Naive thymus-derived CD8-positive, alpha-beta T cell (primary cell): Measurements from ENCODE around the gene ACHE. TPM values are rescaled to one million over a fixed set of nuclear protein-coding genes. Genes with fewer than 3 reads are reported as not detected.

Experiments
- ATAC-seq, 2 donors: fragments of 150-1000 bp; cut with Tn5 transposase in 1 of 2; sonication (Bioruptor Pico), chemical (Tn5 transposase) in 1 of 2; 1 replicate in 1 of 2; 2 replicates in 1 of 2; pipeline ENCODE4 v1.10.0; 2021; ENCODE audit warnings: mild to moderate bottlenecking in 2 of 2, moderate library complexity in 2 of 2
- POLR2A ChIA-PET: fragments of 350-600 bp; sonication (Branson Sonifier 250); formaldehyde crosslinking; loops from one replicate; lab custom pipeline; 2021; ENCODE audit warnings: antibody characterized with exemption; lab: Charles Lee
- DNase-seq, 10 donors: peaks; one replicate each; pipeline versions ENCODE4 v3.0.0 to v3.0.0-alpha.2; 2020 to 2022
- H3K27ac Mint-ChIP-seq, 10 donors: one replicate each; pipeline ENCODE4 v1.8.0; 2020 to 2022; ENCODE audit warnings: mild to moderate bottlenecking in 10 of 10, mixed read lengths in 10 of 10, moderate library complexity in 4 of 10, inconsistent platforms in 1 of 10
- H3K27me3 Mint-ChIP-seq, 5 donors: one replicate each; pipeline ENCODE4 v1.8.0; 2021 to 2022; ENCODE audit warnings: mixed read lengths in 5 of 5
- H3K36me3 Mint-ChIP-seq, 3 donors: one replicate each; pipeline ENCODE4 v1.8.0; 2020 to 2022; ENCODE audit warnings: mixed read lengths in 3 of 3, mild to moderate bottlenecking in 2 of 3, inconsistent platforms in 1 of 3
- H3K4me1 Mint-ChIP-seq, 4 donors: one replicate each; pipeline ENCODE4 v1.8.0; 2021 to 2022; ENCODE audit warnings: mixed read lengths in 4 of 4
- H3K4me3 Mint-ChIP-seq, 10 donors: one replicate each; pipeline ENCODE4 v1.8.0; 2020 to 2022; ENCODE audit warnings: mild to moderate bottlenecking in 10 of 10, mixed read lengths in 10 of 10, moderate library complexity in 6 of 10, inconsistent platforms in 1 of 10
- H3K9me3 Mint-ChIP-seq, 9 donors: one replicate each; pipeline ENCODE4 v1.8.0; 2020 to 2022; ENCODE audit warnings: mixed read lengths in 9 of 9, mild to moderate bottlenecking in 3 of 9, inconsistent platforms in 1 of 9, moderate library complexity in 1 of 9
- polyA plus RNA-seq, 3 donors: library from polyadenylated mRNA; unstranded; fragments of 300-500 nt; fragmentation: Illumina TruSeq; gene quantifications; one replicate each; pipeline ENCODE4 v1.2.3, GENCODE V29; 2021
- total RNA-seq, 8 experiments: library from RNA in 2 of 8; stranded (reverse) in 2 of 8; gene quantifications; one replicate each; pipeline ENCODE4 v1.2.3 and lab custom pipeline; 2021 to 2026

ACHE gene
- total and polyA plus RNA-seq, 5 experiments from 2014 or later: 0.19 to 0.52 TPM; not detected in 3

- Mint-ChIP-seq H3K9me3 (no peaks in the 10 kb centered on the region), H3K27ac (peak overlapping the region in 4 of 10 donors; percentile 29 to 79 (median 40)), H3K27me3 (no peaks in the 10 kb centered on the region), H3K36me3 (peaks cover 0 to 91% (median 12%) of the 10 kb centered on the region in 3 donors), H3K4me1 (peaks cover 22 to 70% (median 53%) of the 10 kb centered on the region in 4 donors), H3K4me3 (no peak overlapping the region)
- ATAC-seq (no peak), DNase-seq (no peak)
- POLR2A ChIA-PET: no interaction called here
Measured at GRCh38 chr7:100880645-100881044, 15.0 kb downstream of the ACHE start.

DNA sequence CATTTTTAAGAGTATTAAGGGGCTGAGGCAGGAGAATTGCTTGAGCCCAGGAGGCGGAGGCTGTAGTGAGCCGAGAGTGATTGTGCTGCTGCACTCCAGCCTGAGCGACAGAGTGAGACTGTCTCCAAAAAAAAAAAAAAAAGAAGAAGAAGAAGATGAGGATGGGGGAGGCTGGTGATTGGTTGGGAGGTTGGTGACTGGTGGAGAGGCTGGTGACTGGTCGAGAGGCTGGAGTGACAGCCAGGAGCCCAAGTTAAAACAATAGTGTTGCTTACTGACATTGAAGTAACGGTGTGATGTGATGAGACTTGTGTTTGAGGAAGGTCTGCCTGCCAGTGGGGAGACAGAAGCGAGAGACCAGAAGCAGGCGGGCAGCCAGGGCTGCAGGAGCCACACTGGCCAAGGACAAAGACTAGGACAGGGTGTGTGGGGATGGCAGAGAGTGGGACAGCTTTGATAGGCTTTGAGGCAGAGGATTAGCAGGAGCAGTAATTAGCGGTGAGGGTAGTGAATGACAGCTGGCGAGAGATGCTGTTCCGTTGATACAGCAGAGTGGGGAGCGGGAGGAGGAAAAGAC is 15.9 kb downstream of the ACHE start:
- Mint-ChIP-seq H3K27me3 (peaks cover 0 to 3% (median 0%) of the 10 kb centered on the region in 5 donors), H3K9me3 (no peaks in the 10 kb centered on the region), H3K4me1 (peaks cover 23 to 71% (median 55%) of the 10 kb centered on the region in 4 donors), H3K36me3 (peaks cover 3 to 86% (median 14%) of the 10 kb centered on the region in 3 donors), H3K4me3 (peak overlapping the region in 4 of 10 donors; percentile 11 to 54 (median 32)), H3K27ac (peak overlapping the region; percentile 4 to 74 (median 50))
- POLR2A ChIA-PET: interaction anchor here (7.2 kb wide), 1 partner anchor 9 kb away, joined by 165 read pairs; the partner anchor contains the start of gene UFSP1
- DNase-seq: no peak
- ATAC-seq: no peak

DNA sequence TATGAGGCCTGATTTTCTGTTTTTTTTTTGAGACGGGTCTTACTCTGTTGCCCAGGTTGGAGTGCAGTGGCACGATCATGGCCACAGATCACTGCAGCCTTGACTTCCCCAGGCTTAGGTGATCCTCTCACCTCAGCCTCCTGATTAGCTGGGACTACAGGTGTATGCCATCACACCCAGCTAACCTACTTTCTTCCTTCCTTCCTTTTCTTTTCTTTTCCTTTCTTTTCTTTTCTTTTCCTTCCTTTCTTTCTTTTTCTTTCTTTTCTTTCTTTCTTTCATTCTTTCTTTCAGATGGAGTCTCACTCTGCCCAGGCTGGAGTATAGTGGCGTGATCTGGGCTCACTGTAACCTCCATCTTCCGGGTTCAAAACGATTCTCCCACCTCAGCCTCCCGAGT is 17.0 kb downstream of the ACHE start:
- no peaks in the 10 kb centered on the region for H3K9me3 Mint-ChIP-seq
- DNase-seq: no peak
- H3K4me3 Mint-ChIP-seq: peak overlapping the region in 5 of 10 donors; percentile 8 to 51 (median 46)
- peaks cover 3 to 75% (median 12%) of the 10 kb centered on the region in 3 donors for H3K36me3 Mint-ChIP-seq
- ATAC-seq: no peak
- H3K27ac Mint-ChIP-seq: peak overlapping the region in 7 of 10 donors; percentile 34 to 85 (median 53)
- H3K27me3 Mint-ChIP-seq: peaks cover 0 to 3% (median 0%) of the 10 kb centered on the region in 5 donors
- POLR2A ChIA-PET: interaction anchor here (1.2 to 7.2 kb wide), 2 partner anchors 10 to 12 kb away, joined by 3 to 165 read pairs; partner anchors contain the start of genes TRIP6 and UFSP1
- H3K4me1 Mint-ChIP-seq: peaks cover 23 to 68% (median 61%) of the 10 kb centered on the region in 4 donors

DNA sequence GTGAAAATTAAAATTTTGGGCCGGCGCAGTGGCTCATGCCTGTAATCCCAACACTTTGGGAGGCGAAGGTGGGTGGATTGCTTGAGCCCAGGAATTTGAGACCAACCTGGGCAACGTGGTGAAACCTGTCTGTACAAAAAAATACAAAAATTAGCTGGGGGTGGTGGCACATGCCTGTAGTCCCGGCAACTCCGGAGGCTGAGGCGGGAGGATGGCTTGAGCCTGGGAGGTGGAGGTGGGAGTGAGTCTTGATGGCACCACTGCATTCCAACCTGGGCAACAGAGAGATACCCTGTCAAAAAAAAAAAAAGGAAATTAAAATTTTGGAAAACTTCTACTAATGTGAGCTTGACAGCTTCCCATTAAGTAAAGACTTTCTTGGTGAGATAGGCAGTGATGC is 17.7 kb downstream of the ACHE start:
- Mint-ChIP-seq H3K4me1 (peaks cover 22 to 62% (median 60%) of the 10 kb centered on the region in 4 donors), H3K36me3 (peaks cover 3 to 68% (median 7%) of the 10 kb centered on the region in 3 donors), H3K27me3 (peaks cover 0 to 3% (median 0%) of the 10 kb centered on the region in 5 donors), H3K9me3 (no peaks in the 10 kb centered on the region), H3K27ac (peak overlapping the region in 6 of 10 donors; percentile 3 to 73 (median 51)), H3K4me3 (peak overlapping the region in 9 of 10 donors; percentile 10 to 50 (median 33))
- ATAC-seq (no peak), DNase-seq (no peak)
- POLR2A ChIA-PET: interaction anchor here (1.2 to 7.2 kb wide), 2 partner anchors 11 kb away, joined by 3 to 165 read pairs; partner anchors contain the start of genes TRIP6 and UFSP1

DNA sequence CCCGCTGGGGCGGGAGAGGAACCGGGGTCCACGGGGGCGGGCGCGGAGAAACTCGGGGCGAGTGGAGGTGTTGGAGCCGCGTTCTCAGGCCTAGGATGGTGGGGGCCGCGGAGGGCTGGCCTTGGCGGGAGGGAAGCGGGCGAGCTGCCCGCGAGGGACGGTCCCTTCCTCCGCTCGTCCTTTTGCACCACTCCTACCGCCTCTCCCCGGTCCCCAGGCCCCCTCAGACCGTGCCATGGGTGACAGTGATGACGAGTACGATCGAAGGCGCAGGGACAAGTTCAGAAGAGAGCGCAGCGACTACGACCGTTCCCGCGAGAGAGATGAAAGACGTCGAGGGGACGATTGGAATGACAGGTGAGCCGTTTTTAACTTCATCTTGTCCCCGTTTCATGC is 20.3 kb downstream of the ACHE start:
- peaks cover 0 to 3% (median 0%) of the 10 kb centered on the region in 5 donors for H3K27me3 Mint-ChIP-seq
- H3K9me3 Mint-ChIP-seq: no peaks in the 10 kb centered on the region
- H3K36me3 Mint-ChIP-seq: peaks cover 3 to 52% (median 6%) of the 10 kb centered on the region in 3 donors
- peak in 2 of 10 donors; percentile 43 to 45 for DNase-seq
- peak; percentile 35 to 37 for ATAC-seq
- POLR2A ChIA-PET: interaction anchor here (0.9 to 7.2 kb wide), 20 partner anchors 9 to 447 kb away, joined by 3 to 165 read pairs (median 4); partner anchors contain the start of genes ACHE, EPHB4, FBXO24 and LRCH4
- peaks cover 17 to 57% (median 54%) of the 10 kb centered on the region in 4 donors for H3K4me1 Mint-ChIP-seq
- peak overlapping the region; percentile 95 to 99 (median 98) for H3K4me3 Mint-ChIP-seq
- H3K27ac Mint-ChIP-seq: peak overlapping the region; percentile 96 to 99 (median 98)

DNA sequence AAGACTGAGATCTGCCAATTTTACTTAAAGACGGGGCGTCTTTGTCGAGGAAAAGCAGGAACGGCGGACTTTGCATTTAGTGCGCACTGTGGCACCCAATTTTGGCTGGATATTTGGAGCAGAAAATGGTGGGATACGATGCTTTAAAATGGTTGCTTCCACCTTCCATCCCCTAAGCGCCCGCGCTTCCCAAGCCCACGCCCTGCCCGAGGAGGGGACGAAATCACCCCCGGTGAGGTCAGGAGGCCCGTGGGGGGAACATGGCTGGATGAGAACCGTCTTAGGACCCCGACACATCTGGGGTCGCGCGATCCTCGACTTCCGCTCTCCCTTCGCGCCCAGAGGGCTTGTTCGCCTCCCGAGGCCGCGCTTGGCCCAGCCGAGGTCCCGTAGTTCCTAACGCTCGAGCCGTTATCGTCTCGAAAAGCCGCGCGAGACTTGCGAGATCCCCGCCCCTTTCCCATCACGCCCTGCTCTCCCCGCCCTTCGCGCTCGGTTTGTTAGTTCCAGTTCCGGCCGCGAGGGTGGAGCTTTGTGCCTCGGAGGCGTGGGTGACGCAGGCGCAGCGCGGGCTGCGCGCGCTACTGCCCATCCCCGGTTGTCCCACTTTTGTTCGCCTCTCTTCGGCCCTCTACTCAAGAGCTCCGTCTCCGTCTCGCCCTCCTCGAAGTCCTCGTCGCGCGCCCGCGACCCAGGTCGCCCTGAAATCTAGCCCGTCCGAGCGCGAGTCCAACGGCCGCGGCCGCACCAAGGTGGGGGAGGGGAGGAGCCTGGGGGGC is 20.9 kb downstream of the ACHE start, which contains the start of gene SRRT:
TSS of gene SRRT (plus strand) at position 527 of the 779 bp plus-strand sequence. CDS start 488 bp downstream, outside the sequence.
- Mint-ChIP-seq H3K4me1 (peaks cover 14 to 53% (median 49%) of the 10 kb centered on the region in 4 donors), H3K27me3 (peaks cover 0 to 3% (median 0%) of the 10 kb centered on the region in 5 donors), H3K27ac (peak within 1 kb of the TSS; percentile 96 to 99 (median 98)), H3K4me3 (peak within 1 kb of the TSS; percentile 95 to 99 (median 98)), H3K36me3 (peaks cover 3 to 47% (median 6%) of the 10 kb centered on the region in 3 donors), H3K9me3 (no peaks in the 10 kb centered on the region)
- DNase-seq (peak; percentile 95 to 99 (median 98)), ATAC-seq (peak; percentile 94 to 95)
- POLR2A ChIA-PET: interaction anchor here (0.6 to 7.2 kb wide), 20 partner anchors 10 to 447 kb away, joined by 3 to 165 read pairs (median 4); partner anchors contain the start of genes ACHE, EPHB4, FBXO24 and LRCH4

DNA sequence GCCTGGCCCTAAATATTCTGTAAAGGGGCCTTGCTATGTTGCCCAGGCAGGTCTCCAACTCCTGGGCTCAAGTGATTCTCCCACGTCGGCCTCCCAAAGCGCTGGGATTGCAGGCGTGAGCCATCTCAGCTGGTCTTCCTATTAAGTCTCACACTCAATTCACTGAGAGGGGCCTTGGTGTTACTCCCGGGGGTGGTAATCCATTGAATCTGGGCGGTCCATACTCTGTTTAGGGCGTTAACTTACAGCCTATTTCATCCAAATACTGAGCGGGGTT is 21.4 kb downstream of the ACHE start:
- Mint-ChIP-seq H3K27me3 (peaks cover 0 to 3% (median 0%) of the 10 kb centered on the region in 5 donors), H3K27ac (peak overlapping the region; percentile 96 to 99 (median 98)), H3K4me3 (peak overlapping the region; percentile 95 to 99 (median 98)), H3K9me3 (no peaks in the 10 kb centered on the region), H3K4me1 (peaks cover 14 to 48% (median 44%) of the 10 kb centered on the region in 4 donors), H3K36me3 (peaks cover 3 to 42% (median 6%) of the 10 kb centered on the region in 3 donors)
- no peak for DNase-seq
- peak in 1 of 2 donors; percentile 1 for ATAC-seq
- POLR2A ChIA-PET: interaction anchor here (1.2 to 7.2 kb wide), 7 partner anchors 10 to 344 kb away, joined by 3 to 165 read pairs (median 9); partner anchors contain the start of genes MOSPD3, PLOD3, SLC12A9 and UFSP1

GRCh38 chr7:100873599-100874299 is 21.9 kb downstream of the ACHE start:
- peaks cover 3 to 37% (median 6%) of the 10 kb centered on the region in 3 donors for H3K36me3 Mint-ChIP-seq
- POLR2A ChIA-PET: interaction anchor here (1.5 to 7.2 kb wide), 4 partner anchors 10 to 21 kb away, joined by 5 to 165 read pairs (median 26); partner anchors contain the start of genes SLC12A9 and UFSP1
- peaks cover 12 to 43% (median 40%) of the 10 kb centered on the region in 4 donors for H3K4me1 Mint-ChIP-seq

DNA sequence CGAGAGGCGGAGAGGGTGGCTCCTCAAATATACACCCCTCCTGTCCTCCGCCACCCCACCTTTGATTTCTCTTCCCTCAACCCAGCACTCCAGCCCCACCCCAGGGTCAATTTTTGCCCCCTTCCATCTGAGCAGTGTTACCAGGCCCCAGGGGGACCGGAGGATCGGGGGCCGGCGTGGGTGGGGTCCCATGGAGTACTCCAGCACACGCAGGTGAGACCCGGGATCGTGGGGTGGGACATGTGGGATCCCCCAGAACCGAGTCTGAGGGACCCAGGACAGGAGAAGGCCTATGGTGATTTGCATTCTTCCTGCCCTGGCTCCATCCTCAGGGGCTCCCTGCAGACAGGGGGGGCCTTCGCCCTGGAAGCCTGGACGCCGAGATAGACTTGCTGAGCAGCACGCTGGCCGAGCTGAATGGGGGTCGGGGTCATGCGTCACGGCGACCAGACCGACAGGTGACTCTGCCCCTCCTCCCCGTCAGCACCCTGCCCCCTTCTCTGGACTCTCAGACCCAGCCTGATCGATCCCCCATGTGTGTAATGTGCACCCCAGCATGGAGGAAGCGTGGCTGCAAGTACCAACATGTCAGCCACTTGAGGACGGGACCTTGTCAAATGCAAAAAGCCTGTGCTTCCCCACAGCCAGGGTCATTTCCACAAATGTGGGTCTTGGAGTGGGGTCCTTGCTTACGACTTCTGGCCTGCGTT is 27.8 kb downstream of the ACHE start:
- Mint-ChIP-seq H3K36me3 (peaks cover 0 to 26% (median under 1%) of the 10 kb centered on the region in 3 donors), H3K27ac (peak overlapping the region in 9 of 10 donors; percentile 53 to 95 (median 73)), H3K27me3 (no peaks in the 10 kb centered on the region), H3K9me3 (no peaks in the 10 kb centered on the region), H3K4me3 (peak overlapping the region; percentile 26 to 86 (median 56)), H3K4me1 (peaks cover 3 to 20% (median 17%) of the 10 kb centered on the region in 4 donors)
- POLR2A ChIA-PET: interaction anchor here (1.3 to 1.5 kb wide), 2 partner anchors 12 to 16 kb away, joined by 4 to 6 read pairs; partner anchors contain the start of gene SLC12A9
- DNase-seq: no peak
- ATAC-seq: no peak

More at GRCh38 chr7:100873599-100874299, 21.9 kb downstream of the ACHE start:
- H3K27me3 Mint-ChIP-seq: peaks cover 0 to 3% (median 0%) of the 10 kb centered on the region in 5 donors
- peak overlapping the region; percentile 96 to 99 (median 98) for H3K27ac Mint-ChIP-seq
- H3K9me3 Mint-ChIP-seq: no peaks in the 10 kb centered on the region
- DNase-seq (no peak), ATAC-seq (no peak)
- peak overlapping the region; percentile 95 to 99 (median 98) for H3K4me3 Mint-ChIP-seq

- Mint-ChIP-seq H3K4me3 (peak within 1 kb of the TSS; percentile 70 to 87 (median 78)), H3K4me1 (peaks cover 3 to 20% (median 17%) of the 10 kb centered on the region in 4 donors), H3K9me3 (no peaks in the 10 kb centered on the region), H3K27ac (peak within 1 kb of the TSS; percentile 66 to 95 (median 91)), H3K36me3 (peaks cover 0 to 31% (median 5%) of the 10 kb centered on the region in 3 donors), H3K27me3 (no peaks in the 10 kb centered on the region)
- POLR2A ChIA-PET: interaction anchor here (0.9 to 1.5 kb wide), 6 partner anchors 9 to 23 kb away, joined by 3 to 6 read pairs (median 3); partner anchors contain the start of genes SLC12A9 and UFSP1
- DNase-seq: peak in 5 of 10 donors; percentile 28 to 50 (median 35)
- ATAC-seq: peak; percentile 43 to 50
Measured at GRCh38 chr7:100867040-100867775, 28.5 kb downstream of the ACHE start, which contains the start of gene TRIP6. Gene TRIP6 (plus strand): TSS chr7:100867387. CDS start chr7:100867498, 111 bp downstream.
